ENCODE results near the gene SQSTM1. TPM values are rescaled to one million over a fixed set of nuclear protein-coding genes. Genes with fewer than 3 reads are reported as not detected.
A peak's percentile ranks its signal among the peaks of the same experiment; 100 is the strongest.

Gene SQSTM1
- total RNA-seq, result 145 to 149 TPM (median 146 TPM) in 3 replicates

DNA sequence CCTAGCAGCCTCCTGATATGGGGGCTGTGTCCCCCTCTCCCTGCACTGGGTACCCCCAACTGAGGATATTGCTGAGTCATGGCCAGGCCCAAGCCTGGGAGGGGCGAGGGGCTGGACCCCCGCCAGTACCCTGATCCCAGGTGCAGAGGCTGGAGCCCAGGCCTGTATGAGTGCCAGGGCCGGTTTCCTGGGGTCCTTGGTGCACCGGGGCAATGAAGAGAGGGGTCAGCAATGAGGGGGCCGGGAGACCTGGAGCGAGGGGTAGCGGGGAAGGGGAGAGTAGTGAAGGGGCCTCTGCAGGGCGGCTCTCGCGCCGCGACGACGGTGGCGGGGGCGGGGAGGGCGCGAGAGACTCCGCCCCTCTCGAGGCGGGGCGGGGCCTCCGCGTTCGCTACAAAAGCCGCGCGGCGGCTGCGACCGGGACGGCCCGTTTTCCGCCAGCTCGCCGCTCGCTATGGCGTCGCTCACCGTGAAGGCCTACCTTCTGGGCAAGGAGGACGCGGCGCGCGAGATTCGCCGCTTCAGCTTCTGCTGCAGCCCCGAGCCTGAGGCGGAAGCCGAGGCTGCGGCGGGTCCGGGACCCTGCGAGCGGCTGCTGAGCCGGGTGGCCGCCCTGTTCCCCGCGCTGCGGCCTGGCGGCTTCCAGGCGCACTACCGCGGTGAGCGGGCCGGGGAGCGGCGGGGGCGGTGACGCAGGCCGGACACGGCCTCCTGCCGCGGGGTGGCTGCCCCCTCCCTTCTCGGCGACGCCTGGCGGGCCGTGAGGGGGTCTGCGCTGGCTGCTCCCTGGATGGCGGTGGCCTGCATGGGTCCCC, at the start of gene SQSTM1:
TSS of gene SQSTM1 (plus strand) at position 423 of the 815 bp plus-strand sequence. CDS start at position 455, 32 bp downstream.
- peak within 1 kb of the TSS; percentile 97 for H3K4me3 Mint-ChIP-seq
- DNase-seq (ENCODE audit: low spot score in 2 of 2, unreplicated experiment in 2 of 2), result peak; percentile 77 to 89
- peaks cover 14% of the 10 kb centered on the region for H3K36me3 Mint-ChIP-seq
- no peaks in the 10 kb centered on the region for H3K27me3 Mint-ChIP-seq (ENCODE audit: low read depth)
- no peaks in the 10 kb centered on the region for H3K9me3 Mint-ChIP-seq
- H3K4me1 Mint-ChIP-seq, result peaks cover 36% of the 10 kb centered on the region
- TF ChIP-seq, protein P1, sequence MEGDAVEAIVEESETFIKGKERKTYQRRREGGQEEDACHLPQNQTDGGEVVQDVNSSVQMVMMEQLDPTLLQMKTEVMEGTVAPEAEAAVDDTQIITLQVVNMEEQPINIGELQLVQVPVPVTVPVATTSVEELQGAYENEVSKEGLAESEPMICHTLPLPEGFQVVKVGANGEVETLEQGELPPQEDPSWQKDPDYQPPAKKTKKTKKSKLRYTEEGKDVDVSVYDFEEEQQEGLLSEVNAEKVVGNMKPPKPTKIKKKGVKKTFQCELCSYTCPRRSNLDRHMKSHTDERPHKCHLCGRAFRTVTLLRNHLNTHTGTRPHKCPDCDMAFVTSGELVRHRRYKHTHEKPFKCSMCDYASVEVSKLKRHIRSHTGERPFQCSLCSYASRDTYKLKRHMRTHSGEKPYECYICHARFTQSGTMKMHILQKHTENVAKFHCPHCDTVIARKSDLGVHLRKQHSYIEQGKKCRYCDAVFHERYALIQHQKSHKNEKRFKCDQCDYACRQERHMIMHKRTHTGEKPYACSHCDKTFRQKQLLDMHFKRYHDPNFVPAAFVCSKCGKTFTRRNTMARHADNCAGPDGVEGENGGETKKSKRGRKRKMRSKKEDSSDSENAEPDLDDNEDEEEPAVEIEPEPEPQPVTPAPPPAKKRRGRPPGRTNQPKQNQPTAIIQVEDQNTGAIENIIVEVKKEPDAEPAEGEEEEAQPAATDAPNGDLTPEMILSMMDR (IDR thresholded peaks at IDR 0.05; ENCODE audit: unreplicated experiment), result peak; percentile 12
- peak within 1 kb of the TSS; percentile 99 for H3K27ac Mint-ChIP-seq

DNA sequence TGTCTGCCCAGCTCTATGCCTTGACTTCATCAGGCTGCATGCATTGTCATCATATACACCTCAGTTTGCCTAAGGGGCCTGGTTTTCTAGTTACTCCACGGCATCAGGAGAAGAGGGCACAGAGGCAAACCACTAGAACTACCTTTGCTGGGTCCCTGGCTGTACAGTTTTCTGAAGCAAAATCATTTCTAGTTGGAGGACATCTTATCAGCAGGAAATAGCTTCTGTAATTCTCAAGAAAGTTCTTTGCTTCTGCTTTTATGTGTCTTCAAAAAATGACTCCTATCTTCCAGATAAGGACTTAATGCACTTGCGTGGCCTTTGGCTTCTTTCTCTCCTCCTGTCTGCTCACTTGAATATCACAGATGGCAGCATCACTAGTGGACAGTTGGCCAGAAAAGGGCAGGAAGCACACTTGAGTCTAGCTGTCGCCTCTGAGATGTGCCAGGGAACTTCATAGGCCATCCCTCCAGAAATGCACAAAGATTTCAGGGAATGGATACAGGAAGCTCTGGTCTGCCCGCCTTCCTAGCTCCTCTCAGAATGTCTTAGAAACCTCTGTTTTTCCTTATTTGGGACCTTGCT, 49.3 kb upstream of the SQSTM1 start:
- H3K36me3 Mint-ChIP-seq, result peaks cover 47% of the 10 kb centered on the region

DNA sequence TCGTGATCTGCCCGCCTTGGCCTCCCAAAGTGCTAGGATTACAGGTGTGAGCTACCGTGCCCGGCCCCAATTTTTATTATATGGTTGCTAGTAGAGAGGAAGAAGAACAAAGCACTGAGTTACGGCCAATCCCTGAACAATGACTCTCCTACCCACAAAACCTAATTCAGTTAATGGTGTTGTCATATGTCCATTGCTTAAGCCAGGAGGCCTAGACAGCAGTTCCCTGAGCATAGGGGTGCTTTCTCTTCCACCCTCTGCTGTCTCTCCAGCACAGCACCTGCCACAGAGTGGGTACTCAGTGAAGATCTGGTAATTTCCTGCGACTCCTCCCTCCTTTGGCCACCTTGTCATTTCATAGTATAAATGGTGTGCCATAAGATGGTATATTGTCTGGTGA, 48.4 kb upstream of the SQSTM1 start:
- no peak overlapping the region for H3K4me3 Mint-ChIP-seq

More for the DNA sequence above, 49.3 kb upstream of the SQSTM1 start:
- Mint-ChIP-seq H3K27ac (no peak overlapping the region), H3K9me3 (no peaks in the 10 kb centered on the region), H3K4me3 (no peak overlapping the region), H3K27me3 (ENCODE audit: low read depth) (no peaks in the 10 kb centered on the region), H3K4me1 (peaks cover 2% of the 10 kb centered on the region)
- DNase-seq (ENCODE audit: low spot score in 2 of 2, unreplicated experiment in 2 of 2), result no peak
- TF ChIP-seq, protein P1 (IDR thresholded peaks at IDR 0.05; ENCODE audit: unreplicated experiment), result no peak

GRCh38 chr5:179773686-179774040, 47.0 kb upstream of the SQSTM1 start:
- TF ChIP-seq, protein P1 (IDR thresholded peaks at IDR 0.05; ENCODE audit: unreplicated experiment), result no peak
- no peak for DNase-seq (ENCODE audit: low spot score in 2 of 2, unreplicated experiment in 2 of 2)
- no peak overlapping the region for H3K4me3 Mint-ChIP-seq
- no peaks in the 10 kb centered on the region for H3K27me3 Mint-ChIP-seq (ENCODE audit: low read depth)
- H3K36me3 Mint-ChIP-seq, result peaks cover 50% of the 10 kb centered on the region
- no peaks in the 10 kb centered on the region for H3K4me1 Mint-ChIP-seq
- H3K27ac Mint-ChIP-seq, result no peak overlapping the region
- H3K9me3 Mint-ChIP-seq, result no peaks in the 10 kb centered on the region

More for the DNA sequence above, 48.4 kb upstream of the SQSTM1 start:
- Mint-ChIP-seq H3K9me3 (no peaks in the 10 kb centered on the region), H3K4me1 (no peaks in the 10 kb centered on the region), H3K36me3 (peaks cover 47% of the 10 kb centered on the region), H3K27me3 (ENCODE audit: low read depth) (no peaks in the 10 kb centered on the region), H3K27ac (no peak overlapping the region)
- TF ChIP-seq, protein P1 (IDR thresholded peaks at IDR 0.05; ENCODE audit: unreplicated experiment), result no peak
- no peak for DNase-seq (ENCODE audit: low spot score in 2 of 2, unreplicated experiment in 2 of 2)

- no peaks in the 10 kb centered on the region for H3K9me3 Mint-ChIP-seq
- H3K4me3 Mint-ChIP-seq, result no peak overlapping the region
- DNase-seq (ENCODE audit: low spot score in 2 of 2, unreplicated experiment in 2 of 2), result no peak
- H3K36me3 Mint-ChIP-seq, result peaks cover 49% of the 10 kb centered on the region
- no peak overlapping the region for H3K27ac Mint-ChIP-seq
- no peaks in the 10 kb centered on the region for H3K4me1 Mint-ChIP-seq
- H3K27me3 Mint-ChIP-seq (ENCODE audit: low read depth), result no peaks in the 10 kb centered on the region
- TF ChIP-seq, protein P1 (IDR thresholded peaks at IDR 0.05; ENCODE audit: unreplicated experiment), result no peak
Measured at GRCh38 chr5:179774442-179774841, 46.3 kb upstream of the SQSTM1 start.
